SU-DHL-6 (cell line): ENCODE measurements around the gene CLCN7.

Source experiments
- H2AFZ ChIP-seq: fragments of 200-600 bp; sonication (generic); 2 replicates; pipeline ENCODE4 v1.6.1; 2014; ENCODE audit warnings: low read depth, mild to moderate bottlenecking, moderate library complexity, mixed read lengths, antibody characterized with exemption, low read length; ENCODE audit not compliant: severe bottlenecking
- H3F3A ChIP-seq: fragments of 200-600 bp; shearing (Covaris generic); 2 replicates; pipeline ENCODE4 v1.6.0; 2016; ENCODE audit warnings: antibody characterized with exemption, mild to moderate bottlenecking; ENCODE audit not compliant: insufficient read depth
- H3K27ac ChIP-seq: fragments of 200-600 bp; sonication (generic); 2 replicates; pipeline ENCODE4 v1.5.1; 2016; ENCODE audit warnings: low read depth, mild to moderate bottlenecking, low read length, moderate library complexity, mixed read lengths
- H3K27me3 ChIP-seq: fragments of 200-600 bp; sonication (generic), shearing (Covaris generic); 2 replicates; pipeline ENCODE4 v1.6.0; 2014; ENCODE audit warnings: mild to moderate bottlenecking, low read length
- H3K36me3 ChIP-seq: fragments of 200-600 bp; sonication (generic); 2 replicates; pipeline ENCODE4 v1.6.1; 2014; ENCODE audit warnings: mild to moderate bottlenecking, low read length, mixed read lengths
- H3K4me2 ChIP-seq: fragments of 300-600, 200-600 bp; shearing (Covaris generic), sonication (generic); 2 replicates; pipeline ENCODE4 v1.6.0; 2014; ENCODE audit warnings: low read length, low read depth, mild to moderate bottlenecking; ENCODE audit not compliant: poor library complexity, severe bottlenecking
- H3K4me3 ChIP-seq: fragments of 200-600 bp; sonication (generic); 2 replicates; pipeline ENCODE4 v1.5.1; 2014; ENCODE audit warnings: antibody characterized with exemption, low read length, mild to moderate bottlenecking, mixed read lengths; ENCODE audit not compliant: insufficient read depth, poor library complexity, severe bottlenecking
- H3K79me2 ChIP-seq: fragments of 200-600 bp; sonication (generic); 2 replicates; pipeline ENCODE4 v1.6.1; 2014; ENCODE audit warnings: mild to moderate bottlenecking, low read length, moderate library complexity; ENCODE audit not compliant: insufficient read depth
- H3K9ac ChIP-seq: fragments of 200-600 bp; sonication (generic); 2 replicates; pipeline ENCODE4 v1.7.0; 2014; ENCODE audit warnings: mild to moderate bottlenecking, low read length
- H3K9me2 ChIP-seq: fragments of 200-600 bp; sonication (generic); replicated peaks from 2 replicates; pipeline ENCODE4 v1.6.1; 2014; ENCODE audit warnings: low read length; ENCODE audit not compliant: insufficient read depth
- H3K9me3 ChIP-seq: fragments of 200-600 bp; sonication (generic); 2 replicates; pipeline ENCODE4 v1.6.1; 2014; ENCODE audit warnings: low read length, mixed read lengths; ENCODE audit not compliant: insufficient read depth
- H4K20me1 ChIP-seq: fragments of 200-600 bp; sonication (generic); 2 replicates; pipeline ENCODE4 v1.6.1; 2014; ENCODE audit warnings: low read depth, mild to moderate bottlenecking, antibody characterized with exemption, low read length, moderate library complexity, mixed read lengths
- EZH2phosphoT487 ChIP-seq: fragments of 200-600 bp; sonication (generic), shearing (Covaris generic); conservative IDR thresholded peaks from 2 replicates; pipeline ENCODE4 v1.6.1; 2018; ENCODE audit warnings: mild to moderate bottlenecking, antibody characterized with exemption, low read length, moderate library complexity, mixed read lengths
- TF ChIP-seq, protein P1 (sequence below): fragments of 200-600 bp; sonication (generic); IDR thresholded peaks from one replicate; pipeline ENCODE4 v1.5.1; 2017; ENCODE audit warnings: antibody characterized with exemption, mild to moderate bottlenecking, low read length, moderate library complexity; ENCODE audit not compliant: insufficient read depth, poor library complexity, severe bottlenecking

Gene CLCN7

DNA sequence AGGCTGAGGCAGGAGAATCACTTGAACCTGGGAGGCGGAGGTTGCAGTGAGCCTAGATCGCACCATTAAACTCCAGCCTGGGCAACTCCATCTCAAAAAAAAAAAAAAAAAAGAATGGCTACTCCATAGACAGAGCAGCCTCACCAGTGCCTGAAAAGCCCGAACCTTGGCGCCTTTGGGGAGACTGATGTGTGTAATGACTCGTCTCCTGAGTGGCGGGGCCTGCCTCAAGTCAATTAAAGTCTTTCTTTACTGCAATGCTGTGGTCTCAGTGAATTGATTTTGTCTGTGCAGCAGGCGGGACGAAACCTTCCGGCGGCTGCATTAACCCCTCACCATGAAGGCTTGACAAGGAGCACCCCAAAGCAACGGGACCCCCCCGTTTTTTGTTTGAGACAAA is 50.8 kb downstream of the CLCN7 start:
- Histone ChIP-seq H4K20me1 (no peaks in the 10 kb centered on the region), H3K79me2 (peaks cover 15% of the 10 kb centered on the region), H3K9ac (no peak overlapping the region), H3K9me2 (no peaks in the 10 kb centered on the region), H2AFZ (no peak overlapping the region), H3K4me2 (no peak overlapping the region), H3K9me3 (no peaks in the 10 kb centered on the region), H3K27me3 (no peaks in the 10 kb centered on the region), H3K36me3 (no peaks in the 10 kb centered on the region), H3F3A (no peaks in the 10 kb centered on the region), H3K4me3 (no peak overlapping the region), H3K27ac (no peak overlapping the region)
- TF ChIP-seq, protein P1, sequence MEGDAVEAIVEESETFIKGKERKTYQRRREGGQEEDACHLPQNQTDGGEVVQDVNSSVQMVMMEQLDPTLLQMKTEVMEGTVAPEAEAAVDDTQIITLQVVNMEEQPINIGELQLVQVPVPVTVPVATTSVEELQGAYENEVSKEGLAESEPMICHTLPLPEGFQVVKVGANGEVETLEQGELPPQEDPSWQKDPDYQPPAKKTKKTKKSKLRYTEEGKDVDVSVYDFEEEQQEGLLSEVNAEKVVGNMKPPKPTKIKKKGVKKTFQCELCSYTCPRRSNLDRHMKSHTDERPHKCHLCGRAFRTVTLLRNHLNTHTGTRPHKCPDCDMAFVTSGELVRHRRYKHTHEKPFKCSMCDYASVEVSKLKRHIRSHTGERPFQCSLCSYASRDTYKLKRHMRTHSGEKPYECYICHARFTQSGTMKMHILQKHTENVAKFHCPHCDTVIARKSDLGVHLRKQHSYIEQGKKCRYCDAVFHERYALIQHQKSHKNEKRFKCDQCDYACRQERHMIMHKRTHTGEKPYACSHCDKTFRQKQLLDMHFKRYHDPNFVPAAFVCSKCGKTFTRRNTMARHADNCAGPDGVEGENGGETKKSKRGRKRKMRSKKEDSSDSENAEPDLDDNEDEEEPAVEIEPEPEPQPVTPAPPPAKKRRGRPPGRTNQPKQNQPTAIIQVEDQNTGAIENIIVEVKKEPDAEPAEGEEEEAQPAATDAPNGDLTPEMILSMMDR: no peak
- TF ChIP-seq EZH2phosphoT487: no peak

- H3K9me2 ChIP-seq: no peaks in the 10 kb centered on the region
- no peak overlapping the region for H2AFZ ChIP-seq
- H3K27me3 ChIP-seq: no peaks in the 10 kb centered on the region
- H3K79me2 ChIP-seq: peaks cover 23% of the 10 kb centered on the region
- H3K4me2 ChIP-seq: no peak overlapping the region
- no peak overlapping the region for H3K27ac ChIP-seq
- TF ChIP-seq EZH2phosphoT487: no peak
- TF ChIP-seq, protein P1: no peak
- no peaks in the 10 kb centered on the region for H4K20me1 ChIP-seq
- no peaks in the 10 kb centered on the region for H3K36me3 ChIP-seq
- H3K9me3 ChIP-seq: no peaks in the 10 kb centered on the region
- H3K9ac ChIP-seq: no peak overlapping the region
- H3F3A ChIP-seq: no peaks in the 10 kb centered on the region
- H3K4me3 ChIP-seq: no peak overlapping the region
Observed at GRCh38 chr16:1422076-1422475, 52.8 kb downstream of the CLCN7 start.

DNA sequence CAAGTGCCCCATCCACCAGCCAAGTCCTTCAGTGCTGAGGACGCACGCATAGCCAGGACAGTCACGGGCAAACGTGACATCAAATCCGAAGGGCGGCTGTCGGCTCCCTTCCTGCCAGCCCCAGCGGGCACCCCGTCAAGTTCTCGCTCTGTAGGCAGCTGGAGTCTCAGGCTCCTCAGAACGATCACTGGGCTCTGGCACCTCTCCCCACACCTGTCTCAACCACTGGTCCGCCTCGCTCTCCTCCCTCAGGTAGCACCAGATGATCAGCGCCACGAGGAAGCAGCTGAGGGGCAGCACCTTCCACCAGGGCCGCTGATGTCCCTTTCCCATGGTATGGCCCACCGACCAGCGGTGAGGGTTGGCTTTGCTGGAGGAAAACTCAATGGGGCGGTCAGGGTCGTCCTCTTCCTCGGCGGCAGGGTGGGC is 54.7 kb downstream of the CLCN7 start:
- Histone ChIP-seq H3K27me3 (no peaks in the 10 kb centered on the region), H3K4me2 (peak overlapping the region; percentile 80), H2AFZ (peak overlapping the region; percentile 36), H3K4me3 (peak overlapping the region; percentile 95), H3K9ac (peak overlapping the region; percentile 94), H3K9me2 (no peaks in the 10 kb centered on the region), H3K9me3 (no peaks in the 10 kb centered on the region), H3K79me2 (peaks cover 23% of the 10 kb centered on the region), H3F3A (peaks cover 16% of the 10 kb centered on the region), H3K36me3 (no peaks in the 10 kb centered on the region), H4K20me1 (no peaks in the 10 kb centered on the region), H3K27ac (no peak overlapping the region)
- TF ChIP-seq, protein P1: no peak
- TF ChIP-seq EZH2phosphoT487: no peak

GRCh38 chr16:1416521-1416941 is 58.3 kb downstream of the CLCN7 start:
- Histone ChIP-seq H3K36me3 (no peaks in the 10 kb centered on the region), H3K4me3 (no peak overlapping the region), H2AFZ (no peak overlapping the region), H3K9me3 (no peaks in the 10 kb centered on the region), H3K27me3 (no peaks in the 10 kb centered on the region), H3K27ac (no peak overlapping the region), H3K4me2 (no peak overlapping the region), H3K9me2 (no peaks in the 10 kb centered on the region), H3F3A (peaks cover 19% of the 10 kb centered on the region), H3K79me2 (peaks cover 23% of the 10 kb centered on the region), H4K20me1 (no peaks in the 10 kb centered on the region), H3K9ac (no peak overlapping the region)
- TF ChIP-seq, protein P1: no peak
- no peak for TF ChIP-seq EZH2phosphoT487
